ENCODE data around the gene C1orf116. TPM values are rescaled to one million over a fixed set of nuclear protein-coding genes. Genes with fewer than 3 reads are reported as not detected.

C1orf116 gene
- polyA plus RNA-seq, 1 of the 3 experiments (the other 2 are of a cell fraction), result 0.02 TPM

- Histone ChIP-seq H3K4me1 (ENCODE audit: control insufficient read depth in 1 of 2, insufficient read depth in 2 of 2, low read depth in 1 of 2, low read length in 1 of 2) (no peaks in the 10 kb centered on the region), H3F3A (replicated peaks; ENCODE audit: insufficient read depth) (no peaks in the 10 kb centered on the region), H3K27ac (ENCODE audit: low read depth in 2 of 2, low read length in 1 of 2) (no peak overlapping the region), H3K27me3 (ENCODE audit: insufficient read depth) (peaks cover 38% of the 10 kb centered on the region; the same call in 1 of the 2 replicates), H2AFZ (ENCODE audit: low read depth) (no peak overlapping the region), H3K9me3 (no peaks in the 10 kb centered on the region), H3K36me3 (replicated peaks in 1 of 2; ENCODE audit: control insufficient read depth in 1 of 2, insufficient read depth in 2 of 2, low read length in 1 of 2) (no peaks in the 10 kb centered on the region), H3K9me2 (no peaks in the 10 kb centered on the region), H3K79me2 (ENCODE audit: insufficient read depth) (no peaks in the 10 kb centered on the region), H3K9ac (no peak overlapping the region), H3K4me3 (ENCODE audit: low read depth in 2 of 2, low read length in 1 of 2) (no peak overlapping the region), H3K4me2 (no peak overlapping the region), H4K20me1 (ENCODE audit: insufficient read depth) (no peaks in the 10 kb centered on the region)
- no peak for TF ChIP-seq YY1 (IDR thresholded peaks at IDR 0.05; ENCODE audit: low read depth)
- no peak for TF ChIP-seq RFX5 (IDR thresholded peaks at IDR 0.05; ENCODE audit: low read length)
- TF ChIP-seq ELF1 (IDR thresholded peaks at IDR 0.05), result no peak
- no peak for TF ChIP-seq EZH2phosphoT487 (IDR thresholded peaks at IDR 0.05; ENCODE audit: borderline replicate concordance, low read depth)
- DNase-seq, result no peak
- POLR2A ChIA-PET, result no interaction called here
- WGBS (ENCODE audit: low lambda C conversion rate), result 40% methylated on average over 3 of the region's 3 CpGs
- CTCF ChIA-PET, result interaction anchor here (1.0 to 6.1 kb wide), 5 partner anchors 8 to 362 kb away, joined by 3 to 48 read pairs (median 5); partner anchors contain the start of gene EIF2D
Measured at GRCh38 chr1:206974140-206974539, 58.4 kb downstream of the C1orf116 start.

DNA sequence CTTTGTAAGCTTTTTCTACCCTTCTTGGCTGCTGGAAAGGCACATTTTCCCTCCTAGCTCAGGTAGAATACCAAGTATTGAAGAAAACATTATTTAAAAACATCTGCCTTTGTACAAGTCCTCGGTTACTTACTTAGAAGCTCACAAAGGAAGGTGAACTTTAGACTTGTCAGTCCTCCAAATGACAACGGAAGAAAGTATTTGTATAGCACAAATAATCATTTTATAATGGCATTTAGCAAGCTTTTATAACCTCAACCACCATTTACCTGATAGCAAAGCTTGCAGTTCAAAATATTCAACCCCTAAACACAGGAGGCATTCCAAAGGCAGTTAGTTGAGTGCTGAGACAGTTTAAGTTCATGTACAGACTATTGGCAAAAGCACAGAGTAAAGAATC is 59.8 kb downstream of the C1orf116 start:
- TF ChIP-seq ZBTB33 (IDR thresholded peaks at IDR 0.05; ENCODE audit: borderline replicate concordance, low read depth) (no peak), RFX5 (IDR thresholded peaks at IDR 0.05; ENCODE audit: low read length) (no peak), YY1 (IDR thresholded peaks at IDR 0.05; ENCODE audit: low read depth) (no peak), REST (IDR thresholded peaks at IDR 0.05; ENCODE audit: low read depth, low read length) (no peak), FOXM1 (IDR thresholded peaks at IDR 0.05; ENCODE audit: low read depth) (no peak), MXI1 (IDR thresholded peaks at IDR 0.05; ENCODE audit: low read depth, low read length) (no peak), RCOR1 (IDR thresholded peaks at IDR 0.05; ENCODE audit: low read length) (no peak), RAD21 (IDR thresholded peaks at IDR 0.05; ENCODE audit: low read length) (no peak), CTCF (IDR thresholded peaks at IDR 0.05) (no peak), POLR2AphosphoS5 (IDR thresholded peaks at IDR 0.05; ENCODE audit: low read depth, low read length) (no peak), TAF1 (IDR thresholded peaks at IDR 0.05; ENCODE audit: borderline replicate concordance, low read depth, low read length) (no peak), EP300 (IDR thresholded peaks at IDR 0.05; ENCODE audit: borderline replicate concordance in 1 of 2, low read depth in 1 of 2, low read length in 1 of 2) (no peak), CHD2 (IDR thresholded peaks at IDR 0.05; ENCODE audit: low read length, partially characterized antibody) (no peak)
- TF ChIP-seq, protein P1, sequence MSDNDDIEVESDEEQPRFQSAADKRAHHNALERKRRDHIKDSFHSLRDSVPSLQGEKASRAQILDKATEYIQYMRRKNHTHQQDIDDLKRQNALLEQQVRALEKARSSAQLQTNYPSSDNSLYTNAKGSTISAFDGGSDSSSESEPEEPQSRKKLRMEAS (IDR thresholded peaks at IDR 0.05; ENCODE audit: low read depth), result no peak
- TF ChIP-seq, protein P2, sequence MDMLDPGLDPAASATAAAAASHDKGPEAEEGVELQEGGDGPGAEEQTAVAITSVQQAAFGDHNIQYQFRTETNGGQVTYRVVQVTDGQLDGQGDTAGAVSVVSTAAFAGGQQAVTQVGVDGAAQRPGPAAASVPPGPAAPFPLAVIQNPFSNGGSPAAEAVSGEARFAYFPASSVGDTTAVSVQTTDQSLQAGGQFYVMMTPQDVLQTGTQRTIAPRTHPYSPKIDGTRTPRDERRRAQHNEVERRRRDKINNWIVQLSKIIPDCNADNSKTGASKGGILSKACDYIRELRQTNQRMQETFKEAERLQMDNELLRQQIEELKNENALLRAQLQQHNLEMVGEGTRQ (IDR thresholded peaks at IDR 0.05; ENCODE audit: borderline replicate concordance, low read depth, low read length), result no peak
- Histone ChIP-seq H3K4me2 (no peak overlapping the region), H4K20me1 (ENCODE audit: insufficient read depth) (no peaks in the 10 kb centered on the region), H2AFZ (ENCODE audit: low read depth) (no peak overlapping the region), H3K27ac (ENCODE audit: low read depth in 2 of 2, low read length in 1 of 2) (no peak overlapping the region), H3K4me1 (ENCODE audit: control insufficient read depth in 1 of 2, insufficient read depth in 2 of 2, low read depth in 1 of 2, low read length in 1 of 2) (no peaks in the 10 kb centered on the region), H3K36me3 (replicated peaks in 1 of 2; ENCODE audit: control insufficient read depth in 1 of 2, insufficient read depth in 2 of 2, low read length in 1 of 2) (no peaks in the 10 kb centered on the region), H3K9me2 (no peaks in the 10 kb centered on the region), H3K27me3 (ENCODE audit: insufficient read depth) (peaks cover 47% of the 10 kb centered on the region; the same call in 1 of the 2 replicates), H3K9ac (no peak overlapping the region), H3K9me3 (no peaks in the 10 kb centered on the region), H3F3A (replicated peaks; ENCODE audit: insufficient read depth) (no peaks in the 10 kb centered on the region), H3K79me2 (ENCODE audit: insufficient read depth) (no peaks in the 10 kb centered on the region), H3K4me3 (ENCODE audit: low read depth in 2 of 2, low read length in 1 of 2) (no peak overlapping the region)
- WGBS (ENCODE audit: low lambda C conversion rate), result 24% methylated on average over 2 of the region's 2 CpGs
- no peak for DNase-seq
- POLR2A ChIA-PET, result no interaction called here
- CTCF ChIA-PET, result interaction anchor here (0.8 to 6.1 kb wide), 4 partner anchors 10 to 365 kb away, joined by 3 to 48 read pairs (median 3); partner anchors contain the start of gene IL20

Measured in SK-N-SH (cell line).